GM21367 (cell line): ENCODE results near the gene RNF141.

Experiments used
- ATAC-seq: cut with Tn5 transposase; IDR thresholded peaks from one replicate; pipeline ENCODE4 v1.9.1; 2021; ENCODE audit not compliant: unreplicated experiment

Gene RNF141

GRCh38 chr11:10526974-10527918 is 13.7 kb downstream of the RNF141 start:
- peak; percentile 47 for ATAC-seq

DNA sequence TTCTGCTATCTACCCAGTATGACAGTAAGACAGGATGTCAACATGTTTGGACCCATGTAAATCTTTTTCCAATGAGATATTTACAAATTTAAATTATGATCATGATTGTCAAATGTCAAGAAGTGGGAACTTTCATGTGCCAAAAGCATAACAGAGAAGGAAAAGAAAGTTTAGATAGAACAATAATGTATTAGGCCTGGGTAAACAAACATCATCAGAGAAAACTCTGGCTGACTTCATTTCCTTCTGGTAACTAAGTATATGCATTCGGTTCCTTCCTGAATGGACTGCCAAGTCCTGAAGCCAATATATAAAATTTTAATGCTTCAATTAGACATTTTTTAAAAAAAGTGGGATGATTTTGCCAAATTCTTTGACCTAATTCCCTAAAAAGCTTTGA is 16.5 kb downstream of the RNF141 start:
- ATAC-seq, result no peak

GRCh38 chr11:10522921-10523320 is 18.1 kb downstream of the RNF141 start:
- no peak for ATAC-seq

- no peak for ATAC-seq
Observed at GRCh38 chr11:10522276-10522675, 18.7 kb downstream of the RNF141 start.

- ATAC-seq, result no peak
Observed at GRCh38 chr11:10520562-10520961, 20.4 kb downstream of the RNF141 start.

GRCh38 chr11:10519630-10520029 is 21.4 kb downstream of the RNF141 start:
- no peak for ATAC-seq

DNA sequence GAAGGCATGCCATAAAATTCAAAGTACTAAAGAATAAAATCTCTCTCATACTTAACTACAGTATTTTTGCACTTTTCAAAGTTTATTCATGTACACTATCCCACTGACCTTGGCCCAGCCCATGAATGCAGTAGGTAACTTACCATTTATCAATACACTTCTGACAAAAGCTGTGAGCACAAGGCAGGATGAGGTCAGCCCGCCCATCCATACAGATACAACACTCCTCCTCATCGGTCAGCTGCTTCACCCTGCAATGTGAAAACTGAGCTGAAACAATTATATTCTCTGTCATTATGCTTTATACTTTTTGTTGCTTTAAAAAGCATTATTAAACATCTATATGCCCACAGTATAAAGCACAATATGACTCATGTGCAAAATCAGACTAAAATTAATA is 22.1 kb downstream of the RNF141 start:
- ATAC-seq, result no peak

DNA sequence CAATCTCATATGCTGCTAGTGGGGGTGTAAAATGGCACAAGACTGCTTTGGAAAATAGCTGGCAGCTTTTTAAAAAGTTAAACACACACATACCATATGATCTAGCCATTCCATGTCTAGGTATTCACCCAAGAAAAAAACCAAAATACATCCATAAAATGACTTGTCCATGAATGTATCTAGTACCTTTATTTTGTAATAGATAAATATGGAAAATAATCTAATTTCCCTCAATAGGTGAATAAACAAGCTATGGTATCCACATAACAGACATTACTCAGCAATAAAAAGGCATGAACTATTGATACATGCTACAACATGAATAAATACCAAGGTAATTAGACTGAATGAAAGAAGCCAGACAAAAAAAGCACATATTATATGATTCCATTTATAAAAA is 22.9 kb downstream of the RNF141 start:
- ATAC-seq, result no peak

DNA sequence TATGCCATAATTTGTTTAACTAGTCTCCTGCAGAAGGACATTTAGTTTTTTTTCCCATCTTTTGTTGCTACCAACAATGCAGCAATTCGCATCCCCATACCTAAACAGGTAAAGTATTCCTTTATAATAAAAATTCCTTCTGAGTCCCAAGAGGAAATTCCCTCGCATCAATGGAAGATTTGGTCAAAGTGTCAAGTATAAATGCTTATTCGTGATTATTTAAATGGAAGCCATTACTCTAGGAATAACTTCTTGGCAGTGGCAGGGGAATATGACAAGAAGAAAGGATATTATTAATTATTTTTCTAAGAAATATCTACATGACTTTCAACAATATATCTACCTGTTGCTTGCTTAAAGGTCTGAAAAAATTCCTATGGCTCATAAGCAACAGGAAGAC is 25.6 kb downstream of the RNF141 start:
- no peak for ATAC-seq

GRCh38 chr11:10514709-10515108 is 26.3 kb downstream of the RNF141 start:
- ATAC-seq, result no peak

GRCh38 chr11:10514202-10514601 is 26.8 kb downstream of the RNF141 start:
- no peak for ATAC-seq

GRCh38 chr11:10511181-10511621 is 29.8 kb downstream of the RNF141 start:
- ATAC-seq, result no peak

- ATAC-seq, result no peak
Observed at GRCh38 chr11:10506008-10506370, 35.0 kb downstream of the RNF141 start.

GRCh38 chr11:10505278-10506007 is 35.5 kb downstream of the RNF141 start:
- ATAC-seq, result no peak

- ATAC-seq, result no peak
Observed at GRCh38 chr11:10504490-10504889, 36.5 kb downstream of the RNF141 start.

- ATAC-seq, result no peak
Observed at GRCh38 chr11:10503777-10504480, 37.1 kb downstream of the RNF141 start.

- ATAC-seq, result no peak
Observed at GRCh38 chr11:10503221-10503620, 37.8 kb downstream of the RNF141 start.

- no peak for ATAC-seq
Observed at GRCh38 chr11:10502770-10503169, 38.2 kb downstream of the RNF141 start.

- ATAC-seq, result no peak
Observed at GRCh38 chr11:10502065-10502680, 38.8 kb downstream of the RNF141 start.

DNA sequence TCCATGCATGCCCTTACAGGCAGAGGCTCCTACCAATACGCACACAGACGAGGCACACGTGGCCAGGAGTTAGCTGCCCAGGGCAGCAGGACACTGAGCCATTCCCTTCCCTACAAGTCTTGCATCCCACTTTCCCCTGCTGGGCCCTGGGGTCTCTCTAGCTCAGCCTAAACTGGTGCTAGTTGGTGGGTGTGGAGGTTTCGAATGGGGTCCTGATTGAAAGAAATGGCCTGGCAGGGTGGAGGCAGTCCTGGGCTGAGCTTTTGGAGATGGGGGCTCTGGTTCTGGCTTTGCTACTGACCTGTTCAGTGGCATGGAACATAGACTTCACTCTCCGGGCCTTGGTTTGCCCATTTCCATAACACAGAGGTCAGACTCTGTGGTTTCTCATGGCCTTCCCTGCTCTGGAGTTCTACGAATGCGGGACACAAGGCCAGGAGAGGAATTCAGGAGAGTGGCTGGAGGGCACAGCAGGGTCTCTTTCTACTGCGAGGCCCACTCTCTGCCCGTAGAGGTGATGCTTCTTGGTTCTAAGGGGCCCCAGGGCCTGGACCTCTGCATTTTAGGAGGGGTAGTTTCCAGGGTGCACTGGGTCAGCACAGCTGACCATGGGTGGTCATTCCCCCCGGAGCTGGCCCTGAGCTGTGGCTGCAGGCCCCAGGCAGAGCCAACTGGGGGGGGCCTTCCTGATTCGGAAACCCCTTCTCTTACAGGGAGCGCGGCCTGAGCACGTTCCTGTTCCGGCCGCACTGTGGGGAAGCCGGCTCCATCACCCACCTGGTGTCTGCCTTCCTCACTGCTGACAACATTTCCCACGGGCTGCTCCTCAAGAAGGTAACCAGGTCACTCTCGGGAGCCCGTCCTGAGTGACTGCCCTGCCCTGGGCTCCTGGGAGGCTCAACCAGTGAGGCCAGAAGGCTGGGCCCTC is 40.0 kb downstream of the RNF141 start:
- ATAC-seq, result no peak
